LHCN-M2 (cell line): ENCODE data around the gene SOCS6. TPM values are rescaled to one million over a fixed set of nuclear protein-coding genes. Genes with fewer than 3 reads are reported as not detected.
"Not testable (repeated sequence)": the region's sequence is repeated elsewhere in the genome, so short reads cannot be mapped to it uniquely, and the experiment has no call there.

Experiments used
- DNase-seq: peaks from one replicate; pipeline ENCODE4 v3.0.0-alpha.2; 2012; ENCODE audit warnings: low read depth
- polyA plus RNA-seq: library from polyadenylated mRNA; unstranded; fragments of >200 nt; gene quantifications from one replicate; pipeline ENCODE4 v1.2.1, GENCODE V29; 2012; ENCODE audit warnings: missing spikeins
- total RNA-seq: library from RNA; depleted of rRNA; stranded (reverse); fragments of >200 nt; gene quantifications from 2 replicates; pipeline ENCODE4 v1.2.3, GENCODE V29; 2014; rRNA removed

Gene SOCS6
- 20.8 and 21.9 TPM in 2 replicates for total RNA-seq
- 5.4 TPM for polyA plus RNA-seq

- peak; percentile 61 for DNase-seq
Measured at GRCh38 chr18:70288851-70289328, at the start of gene SOCS6. TSS of gene SOCS6 (plus strand) at chr18:70289045. CDS start at chr18:70324669, 35,624 bp downstream.

GRCh38 chr18:70243131-70243929, 45.5 kb upstream of the SOCS6 start:
- DNase-seq: no peak

- DNase-seq: no peak
Measured at GRCh38 chr18:70246061-70246466, 42.8 kb upstream of the SOCS6 start.

- peak; percentile 77 for DNase-seq
Measured at GRCh38 chr18:70249118-70249517, 39.7 kb upstream of the SOCS6 start.

- not testable (repeated sequence) for DNase-seq
Measured at GRCh38 chr18:70249861-70250260, 39.0 kb upstream of the SOCS6 start.

GRCh38 chr18:70250781-70251180, 38.1 kb upstream of the SOCS6 start:
- DNase-seq: no peak

GRCh38 chr18:70256184-70256583, 32.7 kb upstream of the SOCS6 start:
- no peak for DNase-seq

GRCh38 chr18:70256994-70257393, 31.9 kb upstream of the SOCS6 start:
- no peak for DNase-seq

- no peak for DNase-seq
Measured at GRCh38 chr18:70258243-70258642, 30.6 kb upstream of the SOCS6 start.

GRCh38 chr18:70260683-70261082, 28.2 kb upstream of the SOCS6 start:
- no peak for DNase-seq

- no peak for DNase-seq
Measured at GRCh38 chr18:70261141-70261788, 27.6 kb upstream of the SOCS6 start.

- no peak for DNase-seq
Measured at GRCh38 chr18:70263336-70263735, 25.5 kb upstream of the SOCS6 start.

- DNase-seq: no peak
Measured at GRCh38 chr18:70271742-70272141, 17.1 kb upstream of the SOCS6 start.

- no peak for DNase-seq
Measured at GRCh38 chr18:70273021-70273420, 15.8 kb upstream of the SOCS6 start.

GRCh38 chr18:70276416-70277191, 12.2 kb upstream of the SOCS6 start:
- DNase-seq: no peak

- DNase-seq: peak; percentile 41
Measured at GRCh38 chr18:70279470-70279869, 9.4 kb upstream of the SOCS6 start.

GRCh38 chr18:70280007-70280925, 8.6 kb upstream of the SOCS6 start:
- DNase-seq: no peak

GRCh38 chr18:70284976-70285620, 3.7 kb upstream of the SOCS6 start:
- no peak for DNase-seq

- no peak for DNase-seq
Measured at GRCh38 chr18:70287731-70288130, 1.1 kb upstream of the SOCS6 start.

- peak; percentile 35 for DNase-seq
Measured at GRCh38 chr18:70288171-70288850, 534 bp upstream of the SOCS6 start.
